HepG2 (cell line): Measurements from ENCODE around the gene DNAJC30. TPM values are rescaled to one million over a fixed set of nuclear protein-coding genes. Genes with fewer than 3 reads are reported as not detected.

ENCODE experiments used
- ATAC-seq: fragments of 200-7000 bp; cut with Tn5 transposase; 3 replicates; pipeline ENCODE4 v1.9.1; 2020; ENCODE audit warnings: mild to moderate bottlenecking, moderate library complexity
- BruUV-seq: library from RNA; stranded (reverse); fragments of 400-500 nt; replicated peaks from 2 replicates; lab custom pipeline; 2021; lab: Mats Ljungman, UMichigan
- CTCF ChIA-PET: fragments of 300-600 bp; formaldehyde crosslinking; extraction: SDS; loops from one replicate; lab custom pipeline; 2021; ENCODE audit warnings: low total read pairs, inconsistent platforms, low intra/inter-chr PET ratio; lab: Yijun Ruan, JAX
- POLR2A ChIA-PET: fragments of 350-600 bp; sonication (Branson Sonifier 250); formaldehyde crosslinking; loops from one replicate; lab custom pipeline; 2020; ENCODE audit warnings: antibody characterized with exemption, inconsistent platforms; lab: Yijun Ruan, JAX
- DNase-seq: peaks from one replicate; pipeline ENCODE4 v3.0.0-alpha.2; 2015; ENCODE audit warnings: low spot score
- FAIRE-seq: peaks from 3 replicates; lab custom pipeline; 2011; peaks lifted over from hg19 to GRCh38; lab: Jason Lieb, UNC
- H2AFZ ChIP-seq: one replicate; pipeline ENCODE4 v1.6.1; 2011; ENCODE audit warnings: low read length, inconsistent platforms
- H3K27ac ChIP-seq: fragments of 300-600 bp; 3 replicates; pipeline ENCODE4 v1.8.0; 2011; ENCODE audit warnings: mixed run types, mild to moderate bottlenecking, mixed read lengths, low read length, inconsistent platforms; ENCODE audit not compliant: insufficient read depth; ENCODE audit errors: extremely low read length
- H3K27me3 ChIP-seq, 2 experiments: fragments of 200-600 bp in 1 of 2; 2 replicates in 1 of 2; 3 replicates in 1 of 2; pipeline versions ENCODE4 v1.6.0 to v1.8.0; 2011; ENCODE audit warnings: low read length in 2 of 2, mild to moderate bottlenecking in 2 of 2, moderate library complexity in 2 of 2, inconsistent platforms in 1 of 2; ENCODE audit not compliant: insufficient read depth in 2 of 2, control insufficient read depth in 1 of 2
- H3K36me3 ChIP-seq, 2 experiments: fragments of 200-600 bp in 1 of 2; replicated peaks in 1 of 2; 2 replicates in 1 of 2; 3 replicates in 1 of 2; pipeline versions ENCODE4 v1.5.1 to v1.8.0; 2011; ENCODE audit warnings: low read length in 2 of 2, inconsistent platforms in 1 of 2; ENCODE audit not compliant: insufficient read depth in 2 of 2, control insufficient read depth in 1 of 2
- H3K4me1 ChIP-seq: 2 replicates; pipeline ENCODE4 v1.5.1; 2012; ENCODE audit warnings: low read length, inconsistent platforms; ENCODE audit not compliant: insufficient read depth
- H3K4me2 ChIP-seq: 2 replicates; pipeline ENCODE4 v1.6.0; 2011; ENCODE audit warnings: low read depth, low read length, inconsistent platforms
- H3K4me3 ChIP-seq, 3 experiments: fragments of 200-600 bp in 1 of 3; sonication (generic), shearing (Covaris generic) in 1 of 3; replicated peaks in 1 of 3; 2 replicates each; pipeline ENCODE4 v1.5.1; 2011 to 2016; ENCODE audit warnings: low read length in 3 of 3, inconsistent platforms in 2 of 3, low read depth in 2 of 3, mild to moderate bottlenecking in 2 of 3, control low read depth in 1 of 3, mixed read lengths in 1 of 3; ENCODE audit not compliant: insufficient read depth in 1 of 3
- H3K79me2 ChIP-seq: one replicate; pipeline ENCODE4 v1.6.1; 2011; ENCODE audit warnings: low read length, inconsistent platforms; ENCODE audit not compliant: insufficient read depth
- H3K9ac ChIP-seq: 2 replicates; pipeline ENCODE4 v1.6.0; 2011; ENCODE audit warnings: mild to moderate bottlenecking, low read depth, low read length, inconsistent platforms; ENCODE audit not compliant: insufficient read depth
- H3K9me3 ChIP-seq: 2 replicates; pipeline ENCODE4 v1.5.1; 2012; ENCODE audit warnings: mild to moderate bottlenecking, low read length
- H4K20me1 ChIP-seq: 2 replicates; pipeline ENCODE4 v1.6.0; 2011; ENCODE audit warnings: inconsistent platforms, mild to moderate bottlenecking, low read length, moderate library complexity; ENCODE audit not compliant: insufficient read depth
- AKAP8 ChIP-seq: sonication (generic); formaldehyde crosslinking; IDR thresholded peaks from 2 replicates; pipeline ENCODE4 v1.5.1; 2020; ENCODE audit warnings: mild to moderate bottlenecking, missing genetic modification reagents
- FOXK1 ChIP-seq: sonication (generic); formaldehyde crosslinking; IDR thresholded peaks from 2 replicates; pipeline ENCODE4 v1.4.0; 2020; ENCODE audit warnings: low read depth, missing genetic modification reagents, borderline replicate concordance
- SIX4 ChIP-seq: sonication (generic); formaldehyde crosslinking; IDR thresholded peaks from 2 replicates; pipeline ENCODE4 v1.4.0; 2020; ENCODE audit warnings: missing genetic modification reagents
- ZNF20 ChIP-seq: sonication (generic); formaldehyde crosslinking; IDR thresholded peaks from 2 replicates; pipeline ENCODE4 v1.4.0; 2020; ENCODE audit warnings: mild to moderate bottlenecking, moderate library complexity, missing genetic modification reagents
- ZNF292 ChIP-seq: sonication (generic); formaldehyde crosslinking; IDR thresholded peaks from 2 replicates; pipeline ENCODE4 v1.8.1; 2022; ENCODE audit warnings: mild to moderate bottlenecking, low read depth, missing genetic modification reagents, borderline replicate concordance
- ZNF564 ChIP-seq: sonication (generic); formaldehyde crosslinking; IDR thresholded peaks from 2 replicates; pipeline ENCODE4 v1.8.1; 2023; ENCODE audit warnings: mild to moderate bottlenecking, missing genetic modification reagents
- whole genome bisulfite sequencing: methylation state at CpG from one replicate; pipeline ENCODE4 v1.1.6; 2017; ENCODE audit warnings: low lambda C conversion rate; 5-methylcytosine and 5-hydroxymethylcytosine counted together
- in situ Hi-C: cut with HindIII; loops from 2 replicates; pipeline ENCODE4 v1.10.0; 2017; ENCODE audit warnings: low pct_unique_long_range_greater_than_20kb; ENCODE audit not compliant: extremely low pct_ligation_motif_present
- intact Hi-C: fragments of 100-400 bp; cut with micrococcal nuclease; formaldehyde crosslinking; loops from one replicate; pipeline ENCODE4 v1.10.0; 2022; ENCODE audit not compliant: unreplicated experiment
- polyA plus RNA-seq, 8 experiments: library from polyadenylated mRNA; depleted of rRNA in 3 of 8; stranded (reverse) in 7 of 8; unstranded in 1 of 8; fragments of >200 nt; fragmentation: Illumina TruSeq in 4 of 8; extraction: Trizol in 4 of 8; gene quantifications; 2 replicates each; pipeline versions ENCODE4 v1.2.1 to v1.2.3, GENCODE V29; 2011 to 2016; ENCODE audit warnings: low read depth in 4 of 8, missing spikeins in 1 of 8, mixed read lengths in 1 of 8; ENCODE audit not compliant: insufficient read depth in 1 of 8
- total RNA-seq, 5 experiments: library from RNA; depleted of rRNA; stranded (reverse); fragments of >200 nt; fragmentation: Illumina TruSeq; extraction: Trizol; gene quantifications; 2 replicates each; pipeline ENCODE4 v1.2.3, GENCODE V29; 2016; ENCODE audit warnings: low read depth in 1 of 5
- TF ChIP-seq, protein P1 (sequence below): sonication (generic); formaldehyde crosslinking; IDR thresholded peaks from 2 replicates; pipeline ENCODE4 v1.4.0; 2020; ENCODE audit warnings: missing genetic modification reagents, borderline replicate concordance
- TF ChIP-seq, protein P2 (sequence below): sonication (generic); formaldehyde crosslinking; IDR thresholded peaks from 2 replicates; pipeline ENCODE4 v1.8.0; 2022; ENCODE audit warnings: missing genetic modification reagents, mild to moderate bottlenecking, borderline replicate concordance
- TF ChIP-seq, protein P3 (sequence below): sonication (generic); formaldehyde crosslinking; IDR thresholded peaks from 2 replicates; pipeline ENCODE4 v1.8.0; 2022; ENCODE audit warnings: mild to moderate bottlenecking, missing genetic modification reagents, moderate library complexity
- TF ChIP-seq, protein P4 (sequence below): sonication (generic); formaldehyde crosslinking; IDR thresholded peaks from 2 replicates; pipeline ENCODE4 v1.8.0; 2022; ENCODE audit warnings: mild to moderate bottlenecking, missing genetic modification reagents, borderline replicate concordance
- TF ChIP-seq, protein P5 (sequence below): fragments of 450-650 bp; IDR thresholded peaks from 2 replicates; pipeline ENCODE4 v1.6.1; 2016
- TF ChIP-seq, protein P6 (sequence below): sonication (generic); formaldehyde crosslinking; IDR thresholded peaks from 2 replicates; pipeline ENCODE4 v1.4.0; 2020; ENCODE audit warnings: missing genetic modification reagents

Gene DNAJC30
- total and polyA plus RNA-seq, 2 of the 13 experiments (the other 11 are each of a cell fraction or from before 2014, with no cell fraction given) = 3.3 to 3.8 TPM

DNA sequence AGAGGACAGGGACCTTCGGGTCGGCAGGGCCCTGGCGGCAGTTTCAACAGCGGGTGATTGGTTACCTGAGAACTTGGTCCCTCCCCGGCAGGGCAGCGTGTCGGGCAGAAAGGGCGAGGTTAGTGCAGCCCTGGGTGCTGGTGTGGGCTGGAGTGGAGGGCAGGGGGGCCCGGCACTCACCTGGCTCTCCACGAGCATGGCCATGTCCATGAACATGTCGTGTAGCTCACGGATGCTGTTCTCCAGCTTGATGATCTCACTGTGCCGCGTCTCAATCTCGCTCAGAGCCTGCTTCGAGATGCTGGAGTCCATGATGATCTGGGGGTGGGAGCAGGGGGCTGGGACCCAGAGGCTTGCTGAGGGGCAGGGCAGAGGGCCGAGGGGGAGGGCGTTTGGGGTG, 19.4 kb upstream of the DNAJC30 start:
- BruUV-seq = no TSS peak
- Histone ChIP-seq H4K20me1 (peaks cover 5% of the 10 kb centered on the region; the same call in 1 of the 2 replicates), H3K27ac (no peak overlapping the region), H3K4me1 (peaks cover 15% of the 10 kb centered on the region), H3K4me3 (no peak overlapping the region), H2AFZ (no peak overlapping the region), H3K27me3 (no peaks in the 10 kb centered on the region), H3K9ac (no peak overlapping the region), H3K9me3 (no peaks in the 10 kb centered on the region), H3K79me2 (no peaks in the 10 kb centered on the region), H3K36me3 (peaks cover 5 to 17% of the 10 kb centered on the region in 2 experiments; a peak in 4 of 5 replicates), H3K4me2 (no peak overlapping the region)
- POLR2A ChIA-PET = interaction anchor here (1.4 kb wide), 1 partner anchor 13 kb away, joined by 4 read pairs; no protein-coding TSS in a partner anchor
- CTCF ChIA-PET = interaction anchor here (2.2 kb wide), 1 partner anchor 23 kb away, joined by 15 read pairs; no protein-coding TSS in a partner anchor
- ATAC-seq (no peak), FAIRE-seq (no peak), DNase-seq (no peak)
- in situ Hi-C loops (no loop called here), intact Hi-C loops (no loop called here)
- 91% methylated on average over 10 of the region's 18 CpGs for WGBS
- TF ChIP-seq ZNF564 = no peak
- TF ChIP-seq SIX4 (CRISPR knock-in tag) = no peak
- TF ChIP-seq, protein P1, sequence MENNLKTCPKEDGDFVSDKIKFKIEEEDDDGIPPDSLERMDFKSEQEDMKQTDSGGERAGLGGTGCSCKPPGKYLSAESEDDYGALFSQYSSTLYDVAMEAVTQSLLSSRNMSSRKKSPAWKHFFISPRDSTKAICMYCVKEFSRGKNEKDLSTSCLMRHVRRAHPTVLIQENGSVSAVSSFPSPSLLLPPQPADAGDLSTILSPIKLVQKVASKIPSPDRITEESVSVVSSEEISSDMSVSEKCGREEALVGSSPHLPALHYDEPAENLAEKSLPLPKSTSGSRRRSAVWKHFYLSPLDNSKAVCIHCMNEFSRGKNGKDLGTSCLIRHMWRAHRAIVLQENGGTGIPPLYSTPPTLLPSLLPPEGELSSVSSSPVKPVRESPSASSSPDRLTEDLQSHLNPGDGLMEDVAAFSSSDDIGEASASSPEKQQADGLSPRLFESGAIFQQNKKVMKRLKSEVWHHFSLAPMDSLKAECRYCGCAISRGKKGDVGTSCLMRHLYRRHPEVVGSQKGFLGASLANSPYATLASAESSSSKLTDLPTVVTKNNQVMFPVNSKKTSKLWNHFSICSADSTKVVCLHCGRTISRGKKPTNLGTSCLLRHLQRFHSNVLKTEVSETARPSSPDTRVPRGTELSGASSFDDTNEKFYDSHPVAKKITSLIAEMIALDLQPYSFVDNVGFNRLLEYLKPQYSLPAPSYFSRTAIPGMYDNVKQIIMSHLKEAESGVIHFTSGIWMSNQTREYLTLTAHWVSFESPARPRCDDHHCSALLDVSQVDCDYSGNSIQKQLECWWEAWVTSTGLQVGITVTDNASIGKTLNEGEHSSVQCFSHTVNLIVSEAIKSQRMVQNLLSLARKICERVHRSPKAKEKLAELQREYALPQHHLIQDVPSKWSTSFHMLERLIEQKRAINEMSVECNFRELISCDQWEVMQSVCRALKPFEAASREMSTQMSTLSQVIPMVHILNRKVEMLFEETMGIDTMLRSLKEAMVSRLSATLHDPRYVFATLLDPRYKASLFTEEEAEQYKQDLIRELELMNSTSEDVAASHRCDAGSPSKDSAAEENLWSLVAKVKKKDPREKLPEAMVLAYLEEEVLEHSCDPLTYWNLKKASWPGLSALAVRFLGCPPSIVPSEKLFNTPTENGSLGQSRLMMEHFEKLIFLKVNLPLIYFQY (CRISPR knock-in tag) = no peak
- TF ChIP-seq, protein P2, sequence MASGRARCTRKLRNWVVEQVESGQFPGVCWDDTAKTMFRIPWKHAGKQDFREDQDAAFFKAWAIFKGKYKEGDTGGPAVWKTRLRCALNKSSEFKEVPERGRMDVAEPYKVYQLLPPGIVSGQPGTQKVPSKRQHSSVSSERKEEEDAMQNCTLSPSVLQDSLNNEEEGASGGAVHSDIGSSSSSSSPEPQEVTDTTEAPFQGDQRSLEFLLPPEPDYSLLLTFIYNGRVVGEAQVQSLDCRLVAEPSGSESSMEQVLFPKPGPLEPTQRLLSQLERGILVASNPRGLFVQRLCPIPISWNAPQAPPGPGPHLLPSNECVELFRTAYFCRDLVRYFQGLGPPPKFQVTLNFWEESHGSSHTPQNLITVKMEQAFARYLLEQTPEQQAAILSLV (CRISPR knock-in tag) = no peak
- TF ChIP-seq AKAP8 (CRISPR knock-in tag) = no peak
- no peak for TF ChIP-seq FOXK1 (CRISPR knock-in tag)
- TF ChIP-seq, protein P3, sequence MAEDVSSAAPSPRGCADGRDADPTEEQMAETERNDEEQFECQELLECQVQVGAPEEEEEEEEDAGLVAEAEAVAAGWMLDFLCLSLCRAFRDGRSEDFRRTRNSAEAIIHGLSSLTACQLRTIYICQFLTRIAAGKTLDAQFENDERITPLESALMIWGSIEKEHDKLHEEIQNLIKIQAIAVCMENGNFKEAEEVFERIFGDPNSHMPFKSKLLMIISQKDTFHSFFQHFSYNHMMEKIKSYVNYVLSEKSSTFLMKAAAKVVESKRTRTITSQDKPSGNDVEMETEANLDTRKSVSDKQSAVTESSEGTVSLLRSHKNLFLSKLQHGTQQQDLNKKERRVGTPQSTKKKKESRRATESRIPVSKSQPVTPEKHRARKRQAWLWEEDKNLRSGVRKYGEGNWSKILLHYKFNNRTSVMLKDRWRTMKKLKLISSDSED (CRISPR knock-in tag) = no peak
- TF ChIP-seq, protein P4, sequence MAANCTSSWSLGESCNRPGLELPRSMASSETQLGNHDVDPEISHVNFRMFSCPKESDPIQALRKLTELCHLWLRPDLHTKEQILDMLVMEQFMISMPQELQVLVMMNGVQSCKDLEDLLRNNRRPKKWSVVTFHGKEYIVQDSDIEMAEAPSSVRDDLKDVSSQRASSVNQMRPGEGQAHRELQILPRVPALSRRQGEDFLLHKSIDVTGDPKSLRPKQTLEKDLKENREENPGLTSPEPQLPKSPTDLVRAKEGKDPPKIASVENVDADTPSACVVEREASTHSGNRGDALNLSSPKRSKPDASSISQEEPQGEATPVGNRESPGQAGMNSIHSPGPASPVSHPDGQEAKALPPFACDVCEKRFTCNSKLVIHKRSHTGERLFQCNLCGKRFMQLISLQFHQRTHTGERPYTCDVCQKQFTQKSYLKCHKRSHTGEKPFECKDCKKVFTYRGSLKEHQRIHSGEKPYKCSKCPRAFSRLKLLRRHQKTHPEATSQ = no peak
- TF ChIP-seq, protein P5, sequence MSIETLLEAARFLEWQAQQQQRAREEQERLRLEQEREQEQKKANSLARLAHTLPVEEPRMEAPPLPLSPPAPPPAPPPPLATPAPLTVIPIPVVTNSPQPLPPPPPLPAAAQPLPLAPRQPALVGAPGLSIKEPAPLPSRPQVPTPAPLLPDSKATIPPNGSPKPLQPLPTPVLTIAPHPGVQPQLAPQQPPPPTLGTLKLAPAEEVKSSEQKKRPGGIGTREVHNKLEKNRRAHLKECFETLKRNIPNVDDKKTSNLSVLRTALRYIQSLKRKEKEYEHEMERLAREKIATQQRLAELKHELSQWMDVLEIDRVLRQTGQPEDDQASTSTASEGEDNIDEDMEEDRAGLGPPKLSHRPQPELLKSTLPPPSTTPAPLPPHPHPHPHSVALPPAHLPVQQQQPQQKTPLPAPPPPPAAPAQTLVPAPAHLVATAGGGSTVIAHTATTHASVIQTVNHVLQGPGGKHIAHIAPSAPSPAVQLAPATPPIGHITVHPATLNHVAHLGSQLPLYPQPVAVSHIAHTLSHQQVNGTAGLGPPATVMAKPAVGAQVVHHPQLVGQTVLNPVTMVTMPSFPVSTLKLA = no peak
- TF ChIP-seq ZNF292 (CRISPR knock-in tag) = no peak
- no peak for TF ChIP-seq ZNF20 (CRISPR knock-in tag)
- TF ChIP-seq, protein P6, sequence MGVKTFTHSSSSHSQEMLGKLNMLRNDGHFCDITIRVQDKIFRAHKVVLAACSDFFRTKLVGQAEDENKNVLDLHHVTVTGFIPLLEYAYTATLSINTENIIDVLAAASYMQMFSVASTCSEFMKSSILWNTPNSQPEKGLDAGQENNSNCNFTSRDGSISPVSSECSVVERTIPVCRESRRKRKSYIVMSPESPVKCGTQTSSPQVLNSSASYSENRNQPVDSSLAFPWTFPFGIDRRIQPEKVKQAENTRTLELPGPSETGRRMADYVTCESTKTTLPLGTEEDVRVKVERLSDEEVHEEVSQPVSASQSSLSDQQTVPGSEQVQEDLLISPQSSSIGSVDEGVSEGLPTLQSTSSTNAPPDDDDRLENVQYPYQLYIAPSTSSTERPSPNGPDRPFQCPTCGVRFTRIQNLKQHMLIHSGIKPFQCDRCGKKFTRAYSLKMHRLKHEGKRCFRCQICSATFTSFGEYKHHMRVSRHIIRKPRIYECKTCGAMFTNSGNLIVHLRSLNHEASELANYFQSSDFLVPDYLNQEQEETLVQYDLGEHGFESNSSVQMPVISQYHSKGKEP (CRISPR knock-in tag) = no peak
